Bronchial epithelial cell (primary cell): ENCODE data around the gene LONP2. TPM values are rescaled to one million over a fixed set of nuclear protein-coding genes. Genes with fewer than 3 reads are reported as not detected.
"Not testable (repeated sequence)": the region's sequence is repeated elsewhere in the genome, so short reads cannot be mapped to it uniquely, and the experiment has no call there.

Experiments
- DNase-seq: peaks from one replicate; pipeline ENCODE4 v3.0.0-alpha.2; 2010; ENCODE audit warnings: low read depth
- FAIRE-seq: peaks from 2 replicates; lab custom pipeline; 2011; peaks lifted over from hg19 to GRCh38; lab: Jason Lieb, UNC
- H3K27me3 ChIP-seq: 2 replicates; pipeline ENCODE4 v1.5.1; 2011; ENCODE audit warnings: low read length; ENCODE audit not compliant: control insufficient read depth, insufficient read depth
- H3K36me3 ChIP-seq: 2 replicates; pipeline ENCODE4 v1.5.1; 2011; ENCODE audit warnings: low read length; ENCODE audit not compliant: control insufficient read depth, insufficient read depth
- H3K4me3 ChIP-seq: 2 replicates; pipeline ENCODE4 v1.5.1; 2011; ENCODE audit warnings: mild to moderate bottlenecking, low read depth, low read length, control low read depth
- total RNA-seq: library from RNA; depleted of rRNA; stranded (reverse); fragments of >200 nt; gene quantifications from 2 replicates; pipeline ENCODE4 v1.2.1, GENCODE V29; 2014
- TF ChIP-seq, protein P1 (sequence below): IDR thresholded peaks from 2 replicates; pipeline ENCODE4 v1.5.1; 2011; ENCODE audit warnings: mild to moderate bottlenecking, moderate library complexity, low read length, control low read depth, inconsistent platforms; ENCODE audit not compliant: insufficient read depth, severe bottlenecking

The LONP2 gene
- total RNA-seq, 1 donor from 2014 or later: 41.9 TPM

DNA sequence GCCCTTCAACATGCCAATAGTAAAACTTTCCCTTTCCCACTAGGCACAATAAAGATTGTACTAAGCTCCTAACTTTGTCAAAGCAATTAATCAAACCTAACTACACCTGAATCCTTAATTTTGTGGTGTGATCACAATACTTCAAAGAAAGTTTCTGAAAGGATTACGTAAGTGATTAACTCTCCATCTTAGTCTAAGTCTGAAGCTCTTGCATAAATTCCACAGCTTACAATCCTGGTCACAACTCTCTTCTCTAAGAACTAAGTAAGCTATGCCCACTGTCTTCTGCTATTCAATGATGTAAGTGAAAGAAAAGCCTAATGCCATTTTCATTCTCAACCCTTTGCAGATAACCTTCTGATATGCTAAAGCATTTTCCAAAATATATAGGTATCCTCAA lies 125.7 kb downstream of the LONP2 start:
- DNase-seq: no peak
- no peak for FAIRE-seq
- H3K4me3 ChIP-seq: no peak overlapping the region
- TF ChIP-seq, protein P1, sequence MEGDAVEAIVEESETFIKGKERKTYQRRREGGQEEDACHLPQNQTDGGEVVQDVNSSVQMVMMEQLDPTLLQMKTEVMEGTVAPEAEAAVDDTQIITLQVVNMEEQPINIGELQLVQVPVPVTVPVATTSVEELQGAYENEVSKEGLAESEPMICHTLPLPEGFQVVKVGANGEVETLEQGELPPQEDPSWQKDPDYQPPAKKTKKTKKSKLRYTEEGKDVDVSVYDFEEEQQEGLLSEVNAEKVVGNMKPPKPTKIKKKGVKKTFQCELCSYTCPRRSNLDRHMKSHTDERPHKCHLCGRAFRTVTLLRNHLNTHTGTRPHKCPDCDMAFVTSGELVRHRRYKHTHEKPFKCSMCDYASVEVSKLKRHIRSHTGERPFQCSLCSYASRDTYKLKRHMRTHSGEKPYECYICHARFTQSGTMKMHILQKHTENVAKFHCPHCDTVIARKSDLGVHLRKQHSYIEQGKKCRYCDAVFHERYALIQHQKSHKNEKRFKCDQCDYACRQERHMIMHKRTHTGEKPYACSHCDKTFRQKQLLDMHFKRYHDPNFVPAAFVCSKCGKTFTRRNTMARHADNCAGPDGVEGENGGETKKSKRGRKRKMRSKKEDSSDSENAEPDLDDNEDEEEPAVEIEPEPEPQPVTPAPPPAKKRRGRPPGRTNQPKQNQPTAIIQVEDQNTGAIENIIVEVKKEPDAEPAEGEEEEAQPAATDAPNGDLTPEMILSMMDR: no peak
- H3K36me3 ChIP-seq: no peaks in the 10 kb centered on the region
- no peaks in the 10 kb centered on the region for H3K27me3 ChIP-seq

DNA sequence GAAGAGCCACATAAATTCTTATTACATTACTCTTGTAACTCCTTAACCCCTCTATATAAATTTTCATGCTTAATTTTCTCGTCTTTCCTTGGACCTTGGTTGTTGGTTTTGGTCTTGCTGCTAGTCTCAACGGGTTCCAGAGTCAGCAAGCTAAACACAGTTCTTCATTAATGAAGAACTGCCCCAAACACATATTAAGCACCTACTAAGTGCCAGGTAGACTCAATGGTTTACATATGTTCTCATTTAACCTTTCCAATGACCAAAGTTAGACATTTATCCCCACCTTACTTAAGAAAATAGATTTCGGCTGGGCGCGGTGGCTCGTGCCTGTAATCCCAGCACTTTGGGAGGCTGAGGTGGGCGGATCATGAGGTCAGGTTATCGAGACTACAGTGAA lies 126.1 kb downstream of the LONP2 start:
- H3K27me3 ChIP-seq: no peaks in the 10 kb centered on the region
- H3K4me3 ChIP-seq: no peak overlapping the region
- TF ChIP-seq, protein P1: no peak
- DNase-seq (no peak), FAIRE-seq (no peak)
- no peaks in the 10 kb centered on the region for H3K36me3 ChIP-seq

DNA sequence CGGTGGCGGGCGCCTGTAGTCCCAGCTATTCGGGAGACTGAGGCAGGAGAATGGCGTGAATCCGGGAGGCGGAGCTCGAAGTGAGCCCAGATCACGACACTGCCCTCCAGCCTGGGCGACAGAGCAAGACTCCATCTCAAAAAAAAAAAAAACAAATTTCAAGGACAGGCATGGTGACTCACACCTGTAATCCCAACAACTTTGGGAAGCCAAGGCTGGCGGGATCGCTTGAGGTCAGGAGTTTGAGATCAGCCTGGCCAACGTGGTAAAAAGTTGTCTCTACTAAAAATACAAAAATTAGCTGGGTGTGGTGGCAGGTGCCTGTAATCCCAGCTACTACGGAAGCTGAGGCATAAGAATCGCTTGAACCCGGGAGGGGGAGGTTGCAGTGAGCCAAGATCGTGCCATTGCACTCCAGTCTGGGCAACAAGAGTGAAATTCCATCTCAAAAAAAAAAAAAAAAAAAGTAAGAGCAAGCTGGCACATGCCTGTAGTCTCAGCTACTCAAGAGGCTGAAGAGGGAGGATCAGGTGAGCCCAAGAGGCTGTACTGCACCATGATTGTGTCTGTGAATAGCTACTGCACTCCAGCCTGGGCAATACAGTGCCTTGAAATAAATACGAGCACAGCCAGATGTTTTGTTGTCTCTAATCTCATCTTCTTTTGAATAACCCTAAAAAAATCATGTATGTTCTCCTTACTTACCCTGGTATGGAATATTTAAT lies 126.7 kb downstream of the LONP2 start:
- DNase-seq: peak; percentile 58
- FAIRE-seq, H3K27me3 ChIP-seq, H3K36me3 ChIP-seq, H3K4me3 ChIP-seq: not testable (repeated sequence)

DNA sequence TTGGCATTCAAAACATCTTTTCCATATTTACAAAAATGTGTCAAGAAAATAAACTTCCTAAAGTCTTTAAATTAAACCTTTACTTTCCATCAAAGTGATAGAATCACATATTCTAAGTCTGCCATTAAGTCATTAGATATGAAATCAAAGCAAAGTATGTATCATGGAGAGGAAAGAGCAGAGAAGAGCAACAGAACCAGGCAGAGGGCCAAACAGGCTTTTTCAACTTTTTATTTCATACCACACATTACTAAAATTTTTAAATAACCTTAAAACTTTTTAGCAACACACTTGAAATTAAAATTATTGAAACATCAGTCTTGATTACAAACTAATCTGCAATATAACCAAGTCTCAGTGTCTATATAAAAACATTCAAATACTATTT lies 127.3 kb downstream of the LONP2 start:
- TF ChIP-seq, protein P1: no peak
- Histone ChIP-seq H3K4me3 (no peak overlapping the region), H3K36me3 (no peaks in the 10 kb centered on the region), H3K27me3 (no peaks in the 10 kb centered on the region)
- FAIRE-seq (no peak), DNase-seq (no peak)

DNA sequence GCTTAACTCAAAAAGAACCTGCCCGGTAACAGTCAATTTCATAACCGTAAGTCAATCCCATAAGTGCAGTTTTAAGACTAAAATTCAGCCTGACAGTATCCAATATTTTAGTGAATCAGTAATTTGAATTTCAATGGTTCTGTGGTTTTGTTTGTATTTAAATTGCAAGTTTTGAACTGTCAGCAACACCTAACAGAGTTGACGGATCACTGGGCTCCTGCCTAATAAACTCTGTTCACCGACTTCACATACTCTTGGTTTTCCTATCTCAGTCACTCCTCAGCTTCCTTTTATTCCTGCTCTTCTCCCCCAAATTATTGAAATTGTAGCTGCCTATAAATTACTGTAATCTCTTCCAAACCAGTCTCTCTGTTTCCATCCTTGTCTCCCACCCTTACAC lies 128.6 kb downstream of the LONP2 start:
- Histone ChIP-seq H3K36me3 (no peaks in the 10 kb centered on the region), H3K27me3 (no peaks in the 10 kb centered on the region), H3K4me3 (no peak overlapping the region)
- FAIRE-seq (no peak), DNase-seq (no peak)
- TF ChIP-seq, protein P1: no peak

DNA sequence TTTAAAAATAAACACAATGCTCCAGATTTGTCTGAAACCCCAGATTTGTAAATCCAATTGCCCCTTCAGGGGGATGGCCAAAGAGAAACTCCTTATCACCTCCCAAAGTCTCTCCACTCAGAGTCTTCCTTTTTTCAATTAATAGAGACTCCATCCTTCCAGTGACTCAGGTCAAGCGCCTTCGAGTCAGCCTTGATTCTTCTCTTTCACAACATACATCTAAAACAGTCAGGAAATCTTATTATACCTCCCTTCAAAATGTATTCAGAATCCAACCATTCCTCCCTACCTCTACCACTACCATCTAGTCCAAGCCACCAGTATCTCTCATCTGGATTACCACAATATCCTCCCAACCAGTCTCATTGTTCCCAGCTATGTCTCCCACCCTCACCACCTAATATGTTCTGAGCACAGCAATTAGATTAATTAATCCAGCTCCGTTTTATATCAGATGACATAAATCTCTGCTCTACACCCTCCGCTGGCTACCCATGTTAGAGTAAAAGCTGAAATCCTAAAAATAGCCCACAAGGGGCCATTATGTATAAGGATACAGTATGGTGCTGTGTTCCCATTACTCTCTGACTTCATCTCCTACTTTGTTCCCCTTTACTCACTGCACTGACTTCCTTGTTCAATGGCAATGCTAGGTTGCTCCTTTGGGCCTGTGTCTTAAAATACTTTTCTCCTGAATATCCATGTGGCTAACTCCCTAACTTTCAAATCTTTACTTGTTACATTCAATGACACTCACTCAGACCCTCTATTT lies 129.3 kb downstream of the LONP2 start:
- peak; percentile 43 for DNase-seq
- TF ChIP-seq, protein P1: no peak
- Histone ChIP-seq H3K36me3 (no peaks in the 10 kb centered on the region), H3K4me3 (no peak overlapping the region), H3K27me3 (no peaks in the 10 kb centered on the region)
- FAIRE-seq: no peak
